Ovary (tissue), 9 donors: ENCODE results near the gene AAK1. TPM values are rescaled to one million over a fixed set of nuclear protein-coding genes. Genes with fewer than 3 reads are reported as not detected.

Experiments
- DNase-seq, 5 donors: peaks; one replicate each; pipeline ENCODE4 v3.0.0-alpha.2; 2019 to 2020
- H3K27ac ChIP-seq, 2 donors: fragments of 200-600 bp; one replicate each; pipeline versions ENCODE4 v1.5.1 to v1.8.0; 2019 to 2022
- H3K27me3 ChIP-seq: fragments of 200-600 bp; one replicate; pipeline ENCODE4 v1.8.0; 2022
- H3K36me3 ChIP-seq: fragments of 200-600 bp; sonication (generic); one replicate; pipeline ENCODE4 v1.5.1; 2019
- H3K4me1 ChIP-seq: one replicate; pipeline ENCODE4 v1.8.1; 2013; ENCODE audit warnings: mild to moderate bottlenecking, moderate library complexity; ENCODE audit not compliant: insufficient read depth
- H3K4me3 ChIP-seq: fragments of 200-600 bp; sonication (generic); one replicate; pipeline ENCODE4 v1.5.1; 2017
- H3K9me3 ChIP-seq, 2 donors: fragments of 200-600 bp in 1 of 2; sonication (generic) in 1 of 2; one replicate each; pipeline versions ENCODE4 v1.5.1 to v1.8.1; 2013 to 2019; ENCODE audit warnings: mild to moderate bottlenecking in 1 of 2, moderate library complexity in 1 of 2
- EP300 ChIP-seq: sonication (generic); formaldehyde crosslinking; IDR thresholded peaks from one replicate; pipeline ENCODE4 v1.6.1; 2017; ENCODE audit warnings: antibody characterized with exemption
- POLR2A ChIP-seq: fragments of 450-650 bp; IDR thresholded peaks from one replicate; pipeline ENCODE4 v1.6.1; 2017; ENCODE audit warnings: antibody characterized with exemption, mild to moderate bottlenecking, moderate library complexity
- WGBS, 3 donors: extraction: QIAGEN DNeasy Blood & Tissue Kit in 1 of 3; methylation state at CpG; one replicate each; pipeline versions ENCODE4 v1.1.5 to v1.1.7; 2013 to 2017; 5-methylcytosine and 5-hydroxymethylcytosine counted together
- intact Hi-C, 4 donors: fragments of 100-400 bp; cut with DNase I; formaldehyde crosslinking; loops; one replicate each; pipeline versions ENCODE4 v1.11.0 to v1.15.1; 2022 to 2023
- polyA plus RNA-seq, 2 donors: library from polyadenylated mRNA; stranded (reverse); fragments of 200-250 nt in 1 of 2; fragments of 350-450 nt in 1 of 2; fragmentation: Illumina TruSeq in 1 of 2; extraction: RNeasy Lipid Tissue Mini Kit (QIAGEN cat#74804) in 1 of 2; gene quantifications; one replicate each; pipeline ENCODE4 v1.2.3, GENCODE V29; 2013 to 2014
- total RNA-seq, 7 donors: library from RNA; depleted of rRNA in 2 of 7; stranded (reverse); fragments of >200 nt in 2 of 7; fragmentation: NEBNext Ultra II Directional in 3 of 7; extraction: Animal tissue kit (Norgen Biotek cat#: 25700) in 3 of 7; gene quantifications; one replicate each; pipeline versions ENCODE4 v1.1.0 to v1.2.4, GENCODE V29; 2016 to 2023
- TF ChIP-seq, protein P1 (sequence below), 3 donors: fragments of 450-650 bp in 2 of 3; fragments of 200-600 bp in 1 of 3; IDR thresholded peaks; one replicate each; pipeline versions ENCODE4 v1.5.1 to v1.8.0; 2016 to 2022; ENCODE audit warnings: antibody characterized with exemption in 3 of 3, mild to moderate bottlenecking in 1 of 3
- donor health status: DM: no; HTN: no; CAD: no; lungs with moderate emphysema.
- donor health status: DM: no; HTN: no; CAD: no.
- donor health status: Bipolar disorder and iron deficiency.
- donor health status: DM: yes; HTN: yes; CAD: no.
- donor health status: DM: no; HTN: no; CAD: no.
- donor health status: DM: yes; HTN: yes; CAD: no.

Gene AAK1
- total and polyA plus RNA-seq, 9 donors, result 7.4 to 53.6 (median 34.3) TPM

DNA sequence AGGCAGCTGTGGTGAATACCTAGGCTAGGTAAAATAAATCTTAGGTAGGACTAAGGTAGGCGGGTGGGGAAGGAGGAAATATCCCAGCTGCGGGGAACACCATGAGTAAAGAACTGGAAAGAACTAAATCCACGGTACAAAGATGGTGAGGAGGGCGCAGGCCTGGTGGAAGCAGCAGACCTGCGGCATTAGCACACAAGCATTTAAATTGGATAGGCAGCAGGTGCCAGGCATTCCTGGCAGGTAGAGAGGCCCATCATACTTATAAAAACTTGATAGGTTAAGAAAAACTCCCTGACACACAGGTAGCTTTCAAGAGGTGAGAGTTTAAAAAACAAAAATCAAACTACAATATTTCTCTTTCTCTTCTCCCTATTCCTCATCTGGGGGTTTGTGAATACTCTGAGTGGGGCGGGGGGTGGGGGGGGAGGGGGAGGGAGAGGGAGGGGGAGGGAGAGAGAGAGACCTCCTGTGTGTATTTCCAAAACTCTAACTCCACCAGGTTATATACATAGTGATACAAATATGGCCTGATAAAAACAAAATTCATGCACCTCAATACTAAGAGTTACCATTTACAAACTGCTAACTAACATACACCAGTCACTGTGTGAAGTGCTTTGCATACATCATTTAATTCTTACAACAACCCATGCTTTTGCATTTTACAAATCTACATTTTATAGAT is 13.5 kb downstream of the AAK1 start:
- Histone ChIP-seq H3K4me3 (no peak overlapping the region), H3K36me3 (no peaks in the 10 kb centered on the region), H3K9me3 (no peaks in the 10 kb centered on the region), H3K27me3 (no peaks in the 10 kb centered on the region), H3K4me1 (peaks cover 1% of the 10 kb centered on the region), H3K27ac (no peak overlapping the region)
- DNase-seq, result no peak
- 94 to 96% (median 95%) methylated on average over 6 of the region's 6 CpGs for WGBS, 3 donors
- intact Hi-C loops, result no loop called here
- TF ChIP-seq POLR2A (no peak), EP300 (no peak)
- TF ChIP-seq, protein P1, sequence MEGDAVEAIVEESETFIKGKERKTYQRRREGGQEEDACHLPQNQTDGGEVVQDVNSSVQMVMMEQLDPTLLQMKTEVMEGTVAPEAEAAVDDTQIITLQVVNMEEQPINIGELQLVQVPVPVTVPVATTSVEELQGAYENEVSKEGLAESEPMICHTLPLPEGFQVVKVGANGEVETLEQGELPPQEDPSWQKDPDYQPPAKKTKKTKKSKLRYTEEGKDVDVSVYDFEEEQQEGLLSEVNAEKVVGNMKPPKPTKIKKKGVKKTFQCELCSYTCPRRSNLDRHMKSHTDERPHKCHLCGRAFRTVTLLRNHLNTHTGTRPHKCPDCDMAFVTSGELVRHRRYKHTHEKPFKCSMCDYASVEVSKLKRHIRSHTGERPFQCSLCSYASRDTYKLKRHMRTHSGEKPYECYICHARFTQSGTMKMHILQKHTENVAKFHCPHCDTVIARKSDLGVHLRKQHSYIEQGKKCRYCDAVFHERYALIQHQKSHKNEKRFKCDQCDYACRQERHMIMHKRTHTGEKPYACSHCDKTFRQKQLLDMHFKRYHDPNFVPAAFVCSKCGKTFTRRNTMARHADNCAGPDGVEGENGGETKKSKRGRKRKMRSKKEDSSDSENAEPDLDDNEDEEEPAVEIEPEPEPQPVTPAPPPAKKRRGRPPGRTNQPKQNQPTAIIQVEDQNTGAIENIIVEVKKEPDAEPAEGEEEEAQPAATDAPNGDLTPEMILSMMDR (IDR thresholded peaks at IDR 0.05), result no peak

DNA sequence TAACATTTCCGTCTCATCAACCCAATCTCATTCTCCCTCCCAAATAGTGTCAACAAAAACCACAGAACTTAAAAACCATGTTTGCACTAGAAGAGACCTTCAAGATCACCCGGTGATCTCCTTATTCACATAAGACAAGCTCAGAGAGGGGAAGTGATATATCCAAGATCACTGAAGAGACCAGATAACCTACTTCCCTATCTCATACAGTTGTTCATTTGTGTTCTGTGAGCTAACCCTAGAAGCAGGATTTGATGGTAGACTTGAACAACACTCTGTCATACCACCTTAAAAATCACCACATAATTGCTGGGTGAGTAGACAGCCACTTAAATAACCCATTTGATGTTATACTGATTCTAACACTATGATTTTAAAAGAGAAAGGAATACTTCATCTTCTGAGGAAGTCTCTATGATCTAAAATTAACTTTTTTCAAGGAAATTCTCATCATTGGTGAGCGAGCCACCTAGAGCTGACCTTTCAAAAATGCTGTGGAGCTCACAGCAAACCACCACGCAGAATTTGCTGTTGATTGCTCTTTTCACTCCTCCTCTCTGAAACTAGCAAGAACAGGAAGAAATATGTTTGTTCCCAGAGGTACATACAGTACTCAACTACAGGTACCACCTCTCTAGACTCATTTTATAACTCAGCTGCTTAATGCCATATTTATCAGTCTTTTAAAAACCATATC is 15.1 kb downstream of the AAK1 start:
- Histone ChIP-seq H3K27ac (no peak overlapping the region), H3K4me1 (peaks cover 1% of the 10 kb centered on the region), H3K9me3 (no peaks in the 10 kb centered on the region), H3K4me3 (no peak overlapping the region), H3K36me3 (no peaks in the 10 kb centered on the region), H3K27me3 (no peaks in the 10 kb centered on the region)
- no peak for DNase-seq
- TF ChIP-seq, protein P1 (IDR thresholded peaks at IDR 0.05), result no peak
- TF ChIP-seq POLR2A (no peak), EP300 (no peak)
- 79 to 83% (median 82%) methylated on average over 4 of the region's 4 CpGs for WGBS, 3 donors
- intact Hi-C loops, result no loop called here

DNA sequence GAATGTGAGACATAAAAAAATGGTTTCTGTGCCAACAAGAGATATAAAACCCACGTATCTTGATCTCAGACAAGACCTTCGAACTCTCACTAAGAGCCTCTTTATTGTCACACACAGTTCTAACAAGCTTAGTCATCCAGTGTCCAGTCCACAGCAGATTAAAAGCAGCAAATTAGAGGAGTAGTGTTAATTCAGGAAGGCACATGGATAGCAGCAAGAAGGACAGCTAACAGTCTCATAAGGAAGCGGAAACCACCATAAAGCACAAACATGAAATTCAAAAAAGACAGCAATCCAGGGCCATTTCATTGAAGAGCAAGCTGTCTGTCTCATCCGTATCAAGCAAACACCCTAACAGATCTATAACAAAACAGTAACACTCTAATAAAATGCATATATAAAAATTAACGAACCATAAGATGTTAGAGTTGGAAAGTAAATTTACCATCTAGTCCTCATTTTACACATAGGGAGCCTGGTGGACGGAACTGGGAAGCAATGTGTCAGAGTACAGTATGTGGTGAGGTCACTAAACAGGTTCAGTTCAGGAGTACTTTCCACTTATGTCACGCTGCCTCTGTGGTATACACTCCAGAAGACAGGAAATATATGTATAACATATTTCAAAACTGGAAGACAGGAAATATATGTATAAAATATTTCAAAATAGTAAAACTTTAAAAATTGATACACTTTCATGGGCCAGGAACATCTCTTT is 18.3 kb downstream of the AAK1 start:
- no peaks in the 10 kb centered on the region for H3K36me3 ChIP-seq
- H3K4me1 ChIP-seq, result no peaks in the 10 kb centered on the region
- WGBS, 3 donors, result 92 to 95% (median 95%) methylated on average over 7 of the region's 7 CpGs
- H3K27ac ChIP-seq, result no peak overlapping the region
- no peak overlapping the region for H3K4me3 ChIP-seq
- intact Hi-C loops, result no loop called here
- no peaks in the 10 kb centered on the region for H3K27me3 ChIP-seq
- no peaks in the 10 kb centered on the region for H3K9me3 ChIP-seq
- no peak for DNase-seq
- no peak for TF ChIP-seq POLR2A

DNA sequence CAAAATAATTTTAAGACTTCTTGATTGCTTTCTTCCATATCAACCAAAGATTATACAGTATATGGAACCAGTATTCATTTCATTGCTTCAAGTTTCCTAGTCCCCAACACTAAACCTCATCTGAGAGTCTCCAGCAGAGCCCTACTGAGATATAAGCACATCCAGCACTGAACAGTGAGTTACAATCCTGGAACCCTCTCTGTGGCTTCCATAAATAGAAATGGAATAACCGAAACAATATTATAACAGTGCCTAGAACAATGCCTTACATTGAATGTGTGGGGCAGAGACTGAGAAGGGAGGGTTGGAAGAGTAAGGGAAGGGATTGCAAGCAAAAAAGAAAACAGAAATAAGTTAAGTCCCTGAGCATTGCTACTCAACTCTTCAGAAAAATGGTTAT is 18.9 kb downstream of the AAK1 start:
- H3K27ac ChIP-seq, result no peak overlapping the region
- H3K27me3 ChIP-seq, result no peaks in the 10 kb centered on the region
- H3K4me3 ChIP-seq, result no peak overlapping the region
- no peak for TF ChIP-seq POLR2A
- TF ChIP-seq, protein P1 (IDR thresholded peaks at IDR 0.05), result no peak
- TF ChIP-seq EP300, result no peak
- no peak for DNase-seq
- H3K36me3 ChIP-seq, result no peaks in the 10 kb centered on the region
- intact Hi-C loops, result no loop called here
- H3K4me1 ChIP-seq, result peaks cover 1% of the 10 kb centered on the region
- WGBS, 3 donors, result 94 to 95% (median 94%) methylated on average over 1 of the region's 1 CpG
- no peaks in the 10 kb centered on the region for H3K9me3 ChIP-seq
